ENCODE measurements around the gene HIVEP3.

GRCh38 chr1:41689139-41689538 lies 229.6 kb downstream of the HIVEP3 start:
- TF ChIP-seq MYC (IDR thresholded peaks at IDR 0.05; ENCODE audit: low read depth, low read length) (no peak), CTCF (IDR thresholded peaks at IDR 0.05; ENCODE audit: low read depth, low read length) (no peak), POLR2A (IDR thresholded peaks at IDR 0.05; ENCODE audit: extremely low read depth, insufficient read length) (no peak)
- TF ChIP-seq, protein P1, sequence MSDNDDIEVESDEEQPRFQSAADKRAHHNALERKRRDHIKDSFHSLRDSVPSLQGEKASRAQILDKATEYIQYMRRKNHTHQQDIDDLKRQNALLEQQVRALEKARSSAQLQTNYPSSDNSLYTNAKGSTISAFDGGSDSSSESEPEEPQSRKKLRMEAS (IDR thresholded peaks at IDR 0.05; ENCODE audit: low read depth, low read length), result no peak
